ENCODE measurements around the gene TBXA2R. TPM values are rescaled to one million over a fixed set of nuclear protein-coding genes. Genes with fewer than 3 reads are reported as not detected.
"Not testable (repeated sequence)": the region's sequence is repeated elsewhere in the genome, so short reads cannot be mapped to it uniquely, and the experiment has no call there.

The TBXA2R gene
- total RNA-seq, 6 experiments from 2014 or later = 7.1 to 8.8 (median 7.4) TPM

DNA sequence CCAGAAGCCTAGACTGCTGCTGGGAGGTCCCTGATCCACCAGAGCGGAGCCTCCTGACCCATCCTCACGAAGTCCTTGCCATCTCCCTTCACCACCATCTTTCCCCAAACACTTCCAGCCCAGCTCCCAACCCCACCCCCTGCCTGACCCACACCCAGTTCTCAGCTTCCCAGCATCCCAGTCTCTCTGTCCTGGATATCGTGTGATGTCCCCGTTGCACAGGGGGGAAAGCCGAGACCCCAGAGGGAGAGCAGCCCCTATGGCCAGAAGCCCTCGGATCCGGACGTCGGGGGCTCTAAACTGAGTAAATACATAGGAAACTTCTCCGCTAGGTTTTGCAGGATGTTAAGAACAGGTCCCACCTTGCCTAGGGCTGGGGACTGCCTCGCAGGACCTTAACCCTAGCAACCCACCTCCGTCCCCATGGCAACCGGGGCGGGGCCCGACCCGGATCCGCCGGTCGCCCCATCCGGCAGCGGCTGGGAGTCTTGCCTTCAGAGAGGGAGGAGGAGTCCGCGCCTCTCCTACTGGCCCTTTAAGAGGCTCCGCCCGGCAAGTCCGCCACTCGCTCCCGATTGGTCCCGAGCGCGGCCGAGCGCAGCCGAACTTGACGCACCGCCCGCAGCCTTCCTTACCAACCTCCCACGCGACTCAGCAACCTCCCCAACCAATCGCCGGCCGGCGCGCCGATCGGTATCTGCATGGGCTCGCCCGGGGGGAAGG, 34.4 kb downstream of the TBXA2R start:
- H3K27ac Mint-ChIP-seq = peak overlapping the region; percentile 76
- H3K4me1 Mint-ChIP-seq (ENCODE audit: low read depth) = peaks cover 23% of the 10 kb centered on the region
- H3K36me3 Mint-ChIP-seq (ENCODE audit: low read depth) = peaks cover 13% of the 10 kb centered on the region
- no peaks in the 10 kb centered on the region for H3K9me3 Mint-ChIP-seq
- TF ChIP-seq, protein P1, sequence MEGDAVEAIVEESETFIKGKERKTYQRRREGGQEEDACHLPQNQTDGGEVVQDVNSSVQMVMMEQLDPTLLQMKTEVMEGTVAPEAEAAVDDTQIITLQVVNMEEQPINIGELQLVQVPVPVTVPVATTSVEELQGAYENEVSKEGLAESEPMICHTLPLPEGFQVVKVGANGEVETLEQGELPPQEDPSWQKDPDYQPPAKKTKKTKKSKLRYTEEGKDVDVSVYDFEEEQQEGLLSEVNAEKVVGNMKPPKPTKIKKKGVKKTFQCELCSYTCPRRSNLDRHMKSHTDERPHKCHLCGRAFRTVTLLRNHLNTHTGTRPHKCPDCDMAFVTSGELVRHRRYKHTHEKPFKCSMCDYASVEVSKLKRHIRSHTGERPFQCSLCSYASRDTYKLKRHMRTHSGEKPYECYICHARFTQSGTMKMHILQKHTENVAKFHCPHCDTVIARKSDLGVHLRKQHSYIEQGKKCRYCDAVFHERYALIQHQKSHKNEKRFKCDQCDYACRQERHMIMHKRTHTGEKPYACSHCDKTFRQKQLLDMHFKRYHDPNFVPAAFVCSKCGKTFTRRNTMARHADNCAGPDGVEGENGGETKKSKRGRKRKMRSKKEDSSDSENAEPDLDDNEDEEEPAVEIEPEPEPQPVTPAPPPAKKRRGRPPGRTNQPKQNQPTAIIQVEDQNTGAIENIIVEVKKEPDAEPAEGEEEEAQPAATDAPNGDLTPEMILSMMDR (IDR thresholded peaks at IDR 0.05) = no peak
- no peaks in the 10 kb centered on the region; the same call in none of the 2 replicates for H3K27me3 Mint-ChIP-seq (ENCODE audit: insufficient read depth)
- H3K4me3 Mint-ChIP-seq = peak overlapping the region; percentile 77
- peak; percentile 99 for DNase-seq

DNA sequence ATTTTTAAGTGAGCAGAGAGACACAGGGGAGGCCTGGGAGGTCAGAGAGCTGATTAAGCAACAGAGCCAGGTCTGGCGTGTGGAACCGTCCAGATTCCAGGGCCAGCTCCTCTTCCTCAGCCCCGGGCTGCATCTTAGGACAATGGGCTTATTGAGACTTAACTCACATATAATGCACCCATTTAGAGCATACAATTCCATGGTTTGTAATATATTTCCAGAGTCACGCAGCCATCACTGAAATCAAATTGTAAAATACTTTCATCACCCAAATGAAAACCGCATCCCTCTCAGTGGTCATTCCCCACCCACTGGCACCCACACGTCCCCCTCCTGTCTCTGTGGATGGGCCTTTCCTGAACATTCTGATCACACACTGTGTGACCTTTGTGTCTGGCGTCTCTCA, 36.1 kb downstream of the TBXA2R start:
- Mint-ChIP-seq H3K4me3 (no peak overlapping the region), H3K27ac (no peak overlapping the region), H3K27me3 (ENCODE audit: insufficient read depth) (peaks cover 3% of the 10 kb centered on the region), H3K9me3 (no peaks in the 10 kb centered on the region), H3K4me1 (ENCODE audit: low read depth) (peaks cover 17% of the 10 kb centered on the region), H3K36me3 (ENCODE audit: low read depth) (peaks cover 13% of the 10 kb centered on the region)
- TF ChIP-seq, protein P1 (IDR thresholded peaks at IDR 0.05) = no peak
- no peak for DNase-seq

DNA sequence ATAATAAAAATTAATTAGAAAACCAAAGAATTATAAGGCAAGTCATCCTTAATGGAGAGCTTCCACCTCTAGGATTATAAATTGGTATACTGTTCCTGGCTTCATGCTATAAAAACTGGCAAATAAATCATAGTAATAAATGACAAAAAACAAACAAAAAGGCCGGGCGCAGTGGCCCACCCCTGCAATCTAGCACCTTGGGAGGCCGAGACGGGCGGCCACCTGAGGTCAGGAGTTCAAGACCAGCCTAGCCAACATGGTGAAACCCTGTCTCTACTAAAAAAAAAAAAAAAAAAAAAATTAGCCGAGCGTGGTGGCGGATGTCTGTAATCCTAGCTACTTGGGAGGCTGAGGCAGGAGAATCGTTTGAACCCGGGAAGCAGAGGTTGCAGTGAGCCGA, 36.6 kb downstream of the TBXA2R start:
- not testable (repeated sequence) for H3K4me3 Mint-ChIP-seq; H3K9me3 Mint-ChIP-seq; H3K36me3 Mint-ChIP-seq (ENCODE audit: low read depth); H3K27me3 Mint-ChIP-seq (ENCODE audit: insufficient read depth); H3K27ac Mint-ChIP-seq; DNase-seq
- H3K4me1 Mint-ChIP-seq (ENCODE audit: low read depth) = peaks cover 13% of the 10 kb centered on the region

DNA sequence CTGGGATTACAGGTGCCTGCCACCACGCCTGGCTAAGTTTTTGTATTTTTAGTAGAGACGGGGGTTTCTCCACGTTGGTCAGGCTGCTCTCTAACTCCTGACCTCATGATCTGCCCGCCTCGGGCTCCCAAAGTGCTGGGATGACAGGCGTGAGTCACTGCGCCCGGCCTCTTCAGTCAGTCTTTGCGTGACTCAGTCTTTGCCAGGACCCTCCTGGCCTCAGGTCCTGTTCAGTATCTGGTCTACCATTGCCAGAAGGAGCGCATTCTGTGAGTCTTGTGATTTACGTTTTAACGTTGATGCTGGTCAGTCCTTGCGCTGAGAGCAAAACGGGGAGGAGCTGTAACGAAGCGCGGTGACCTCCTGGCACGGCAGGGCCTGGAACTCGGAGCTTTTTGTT, 41.5 kb downstream of the TBXA2R start:
- no peak overlapping the region for H3K4me3 Mint-ChIP-seq
- no peaks in the 10 kb centered on the region; the same call in 1 of the 2 replicates for H3K4me1 Mint-ChIP-seq (ENCODE audit: low read depth)
- no peak for DNase-seq
- no peaks in the 10 kb centered on the region for H3K36me3 Mint-ChIP-seq (ENCODE audit: low read depth)
- TF ChIP-seq, protein P1 (IDR thresholded peaks at IDR 0.05) = no peak
- peaks cover 4% of the 10 kb centered on the region; the same call in 1 of the 2 replicates for H3K27me3 Mint-ChIP-seq (ENCODE audit: insufficient read depth)
- H3K27ac Mint-ChIP-seq = peak overlapping the region; percentile 49; the same call in 1 of the 2 replicates
- no peaks in the 10 kb centered on the region for H3K9me3 Mint-ChIP-seq

DNA sequence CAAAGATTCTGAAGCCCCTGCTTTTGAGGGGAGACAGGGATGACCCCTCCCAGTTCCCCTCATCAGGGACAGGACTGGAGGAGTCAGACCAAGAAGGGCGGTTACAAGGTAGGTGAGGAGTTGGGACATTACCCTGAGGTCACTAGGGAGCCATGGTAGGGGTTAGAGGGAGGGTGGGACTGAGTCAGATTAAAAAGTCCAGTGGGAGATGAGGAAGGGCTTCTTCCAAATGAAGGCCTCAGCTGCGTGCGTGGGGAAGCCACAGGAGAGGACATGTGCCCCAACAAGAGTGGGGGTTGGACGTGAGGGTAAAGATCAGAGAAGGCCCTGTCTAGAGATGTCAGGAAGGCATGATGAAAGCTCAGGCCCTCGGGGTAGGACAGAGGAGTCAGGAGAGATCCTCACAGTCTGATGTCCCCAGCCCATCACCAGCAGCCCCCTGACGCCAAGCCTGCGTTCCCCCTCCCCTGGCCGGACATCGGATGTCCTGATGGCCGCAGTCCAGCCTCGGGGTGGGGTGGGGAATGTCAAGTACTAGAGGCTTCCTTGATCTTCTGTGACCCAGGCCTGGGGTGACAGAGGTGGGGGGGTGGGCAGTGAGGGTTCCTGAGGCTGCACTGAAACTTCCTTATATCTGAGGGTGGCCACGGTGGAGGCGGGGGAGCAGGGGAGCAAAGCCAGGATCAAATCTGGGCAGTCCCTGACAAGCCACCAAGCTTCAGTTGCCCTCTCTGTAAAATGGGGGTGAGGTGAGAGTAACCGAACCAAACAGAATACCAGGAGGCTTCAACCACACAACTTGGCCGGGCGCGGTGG, 42.8 kb downstream of the TBXA2R start:
- Mint-ChIP-seq H3K27me3 (ENCODE audit: insufficient read depth) (peaks cover 4% of the 10 kb centered on the region; the same call in 1 of the 2 replicates), H3K27ac (no peak overlapping the region), H3K9me3 (no peaks in the 10 kb centered on the region), H3K4me1 (ENCODE audit: low read depth) (no peaks in the 10 kb centered on the region; the same call in 1 of the 2 replicates), H3K36me3 (ENCODE audit: low read depth) (no peaks in the 10 kb centered on the region), H3K4me3 (no peak overlapping the region)
- no peak for DNase-seq
- TF ChIP-seq, protein P1 (IDR thresholded peaks at IDR 0.05) = no peak
